ENCODE results near the gene BNC2.

DNA sequence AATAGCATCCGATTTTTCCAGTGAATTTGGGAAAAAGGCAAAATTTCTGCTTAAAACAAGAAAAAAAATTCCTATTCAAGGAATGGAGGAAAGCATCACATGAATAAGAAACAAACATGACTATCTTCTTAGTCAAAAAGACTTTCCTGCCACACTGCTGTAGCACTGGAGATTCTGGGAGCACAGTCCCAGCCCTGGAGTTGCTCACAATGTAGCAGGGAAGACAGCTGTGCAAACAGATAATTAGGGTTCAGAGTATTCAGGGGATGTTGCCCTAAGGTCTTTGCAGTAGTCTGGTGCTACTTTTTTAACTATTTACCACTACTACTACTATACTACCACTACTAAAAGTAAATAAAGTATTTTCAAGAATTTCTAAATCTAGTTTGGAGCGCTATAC is 86.5 kb downstream of the BNC2 start:
- TF ChIP-seq, protein P1, sequence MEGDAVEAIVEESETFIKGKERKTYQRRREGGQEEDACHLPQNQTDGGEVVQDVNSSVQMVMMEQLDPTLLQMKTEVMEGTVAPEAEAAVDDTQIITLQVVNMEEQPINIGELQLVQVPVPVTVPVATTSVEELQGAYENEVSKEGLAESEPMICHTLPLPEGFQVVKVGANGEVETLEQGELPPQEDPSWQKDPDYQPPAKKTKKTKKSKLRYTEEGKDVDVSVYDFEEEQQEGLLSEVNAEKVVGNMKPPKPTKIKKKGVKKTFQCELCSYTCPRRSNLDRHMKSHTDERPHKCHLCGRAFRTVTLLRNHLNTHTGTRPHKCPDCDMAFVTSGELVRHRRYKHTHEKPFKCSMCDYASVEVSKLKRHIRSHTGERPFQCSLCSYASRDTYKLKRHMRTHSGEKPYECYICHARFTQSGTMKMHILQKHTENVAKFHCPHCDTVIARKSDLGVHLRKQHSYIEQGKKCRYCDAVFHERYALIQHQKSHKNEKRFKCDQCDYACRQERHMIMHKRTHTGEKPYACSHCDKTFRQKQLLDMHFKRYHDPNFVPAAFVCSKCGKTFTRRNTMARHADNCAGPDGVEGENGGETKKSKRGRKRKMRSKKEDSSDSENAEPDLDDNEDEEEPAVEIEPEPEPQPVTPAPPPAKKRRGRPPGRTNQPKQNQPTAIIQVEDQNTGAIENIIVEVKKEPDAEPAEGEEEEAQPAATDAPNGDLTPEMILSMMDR (IDR thresholded peaks at IDR 0.05; ENCODE audit: low read length), result no peak
- no peak for TF ChIP-seq EZH2 (IDR thresholded peaks at IDR 0.05; ENCODE audit: borderline replicate concordance, low read length)
